ENCODE measurements around the gene TRIM25.

Gene TRIM25

DNA sequence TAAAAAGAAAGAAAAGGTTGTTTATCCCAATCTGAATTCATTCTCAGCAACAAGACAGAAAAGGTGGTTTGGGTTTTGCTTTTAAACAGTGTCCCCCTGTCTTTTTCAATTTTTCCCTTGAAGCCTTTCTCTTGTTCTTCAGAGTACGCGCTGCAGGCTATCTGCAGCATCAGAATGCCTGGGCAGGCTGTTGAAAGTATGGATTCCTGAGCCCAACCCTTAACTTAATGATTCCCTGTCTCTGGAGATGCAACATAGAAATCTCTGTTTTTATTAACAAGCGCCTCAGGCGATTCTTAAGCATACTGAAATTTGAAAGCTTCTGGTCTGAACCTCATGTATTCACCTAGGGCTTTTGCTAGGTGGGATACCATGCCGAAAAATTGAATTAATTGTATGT lies 47.8 kb downstream of the TRIM25 start:
- DNase-seq (ENCODE audit: low read depth): no peak

DNA sequence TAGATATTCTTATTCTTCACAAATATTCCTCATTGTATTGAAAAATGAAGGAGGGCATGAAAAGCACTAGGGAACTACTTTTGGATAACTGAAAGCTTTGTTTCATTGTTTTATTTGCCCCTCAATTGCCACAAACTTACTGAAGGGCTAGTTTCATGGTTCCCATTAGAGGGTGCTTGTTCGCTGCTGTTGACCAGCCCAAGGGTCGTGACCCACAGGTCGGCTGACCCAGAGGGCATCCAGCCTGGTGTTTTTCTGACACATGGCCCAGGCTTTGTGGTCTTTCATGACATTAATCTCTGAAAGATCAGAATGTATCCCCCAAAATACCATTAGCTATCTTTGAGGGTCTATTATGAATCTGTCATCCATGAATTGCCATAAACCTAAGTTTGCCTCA lies 49.9 kb downstream of the TRIM25 start:
- no peak for DNase-seq (ENCODE audit: low read depth)

DNA sequence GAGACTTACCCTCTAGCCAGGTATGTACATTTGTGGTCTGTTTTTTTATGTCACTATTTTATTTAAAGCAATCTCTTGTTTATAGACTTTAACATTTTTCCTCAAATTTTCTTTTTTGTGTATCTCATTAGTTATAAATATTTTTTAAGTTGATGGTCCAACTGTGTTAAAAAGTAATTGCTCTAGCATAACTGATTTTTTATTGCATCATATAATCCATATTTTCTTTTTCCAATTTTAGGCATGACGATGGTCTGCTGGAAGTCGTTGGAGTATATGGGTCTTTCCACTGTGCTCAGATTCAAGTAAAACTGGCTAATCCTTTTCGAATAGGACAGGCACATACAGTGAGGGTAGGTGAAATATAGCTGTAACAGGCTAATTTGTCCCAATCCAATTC lies 52.0 kb downstream of the TRIM25 start:
- no peak for DNase-seq (ENCODE audit: low read depth)

DNA sequence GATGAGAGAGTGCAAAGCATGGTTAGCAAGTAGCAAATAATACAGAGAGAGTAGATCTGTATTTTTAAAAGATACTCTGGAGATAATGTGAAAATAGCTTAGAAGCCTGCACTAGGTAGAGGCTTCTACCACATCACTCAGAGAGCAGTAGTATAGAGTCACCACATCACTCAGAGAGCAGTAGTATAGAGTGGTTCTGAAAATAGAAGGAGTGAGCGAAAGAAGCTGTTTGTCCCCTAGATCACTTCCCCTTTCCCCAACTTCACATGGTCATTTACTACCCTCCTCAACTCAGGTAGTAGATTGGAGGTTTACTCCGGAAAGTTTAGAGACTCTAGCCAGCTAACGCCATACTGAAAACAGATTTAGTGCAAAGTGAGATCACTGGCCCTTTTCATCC lies 62.8 kb downstream of the TRIM25 start:
- no peak for DNase-seq (ENCODE audit: low read depth)

DNA sequence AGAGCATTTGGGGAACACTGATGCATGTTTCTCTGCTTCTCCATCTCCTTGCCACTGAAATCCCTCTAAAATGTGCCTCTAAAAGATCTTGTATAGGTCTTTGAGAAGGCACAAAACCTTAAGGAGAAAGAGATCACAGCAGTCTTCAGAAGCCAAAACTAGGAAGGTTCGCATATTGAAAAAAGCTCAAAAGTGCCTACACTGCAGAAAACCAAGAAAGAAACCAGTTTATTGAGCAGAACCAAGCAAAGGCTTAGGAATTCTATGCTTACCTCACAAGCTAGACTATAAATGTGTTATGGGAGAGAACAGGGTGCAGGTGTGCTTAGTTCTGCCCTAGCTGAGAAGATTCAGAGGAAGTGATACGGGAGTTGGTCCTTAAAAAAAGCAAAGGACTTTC lies 63.3 kb downstream of the TRIM25 start:
- no peak for DNase-seq (ENCODE audit: low read depth)

DNA sequence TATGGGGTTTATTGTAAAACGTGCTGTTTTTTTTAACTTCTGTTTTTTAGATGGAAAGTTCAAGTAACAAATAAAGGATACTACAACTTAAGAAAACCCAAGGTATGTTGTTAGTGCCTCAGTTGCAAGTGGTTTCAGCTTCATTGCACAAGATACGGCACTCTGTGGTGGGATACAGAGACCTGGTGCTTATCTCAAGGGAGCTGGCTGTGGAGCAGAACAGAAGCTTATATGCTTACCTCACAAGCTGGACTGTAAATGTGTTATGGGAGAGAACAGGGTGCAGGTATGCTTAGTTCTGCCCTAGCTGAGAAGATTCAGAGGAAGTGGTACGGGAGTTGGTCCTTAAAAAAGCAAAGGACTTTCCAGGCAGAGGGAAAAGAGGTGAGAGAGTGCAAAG lies 64.7 kb downstream of the TRIM25 start:
- no peak for DNase-seq (ENCODE audit: low read depth)

DNA sequence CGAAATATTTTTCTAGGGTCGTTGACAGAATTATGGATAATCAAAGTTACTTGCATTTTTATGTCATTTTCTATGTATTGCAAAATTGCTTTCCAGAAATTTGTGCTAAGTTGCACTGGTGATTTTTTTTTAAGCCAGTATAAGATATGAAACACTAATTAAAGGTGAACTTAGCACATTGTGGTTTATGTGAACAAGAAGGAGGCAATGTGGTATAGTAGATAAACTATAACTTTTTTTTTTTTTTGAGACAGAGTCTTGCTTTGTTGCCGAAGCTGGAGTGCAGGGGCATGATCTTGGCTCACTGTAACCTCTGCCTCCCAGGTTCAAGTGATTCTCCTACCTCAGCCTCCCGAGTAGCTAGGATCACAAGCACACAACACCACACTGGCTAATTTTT lies 66.7 kb downstream of the TRIM25 start:
- DNase-seq (ENCODE audit: low read depth): no peak

DNA sequence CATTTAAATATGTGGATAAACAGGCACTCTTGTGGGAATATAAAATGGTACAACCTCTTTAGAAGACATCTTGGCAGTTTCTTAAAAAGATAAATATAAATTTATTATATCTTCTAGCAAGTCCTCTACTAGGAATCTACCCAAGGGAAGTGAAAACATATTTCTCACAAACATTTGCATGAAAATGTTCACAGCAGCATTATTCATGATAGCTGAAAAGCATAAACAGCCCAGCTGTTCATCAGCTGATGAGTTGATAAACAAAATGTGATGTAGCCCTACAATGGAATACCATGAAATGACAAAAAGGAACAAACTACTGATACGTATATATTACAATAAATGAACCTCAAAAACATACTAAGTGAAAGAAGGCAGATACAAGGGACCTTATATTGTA lies 67.9 kb downstream of the TRIM25 start:
- no peak for DNase-seq (ENCODE audit: low read depth)

DNA sequence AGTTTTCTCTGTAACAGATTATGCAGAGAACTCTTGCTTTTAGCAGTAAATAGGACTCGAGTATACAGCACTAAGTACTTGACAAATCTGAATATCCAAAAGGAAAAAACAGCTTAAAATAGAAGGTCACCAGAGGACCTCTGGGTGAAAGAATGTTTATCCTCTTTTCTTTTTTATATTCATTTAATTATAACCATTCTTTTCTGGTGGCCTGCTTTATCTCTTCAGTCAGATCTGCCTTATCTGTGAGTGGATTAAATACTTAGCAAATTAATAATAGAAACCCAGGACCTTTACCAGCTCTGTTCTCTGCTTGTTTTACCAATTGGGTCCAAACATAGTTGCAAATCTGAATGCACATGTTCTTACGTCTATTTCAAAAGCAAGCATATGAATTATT lies 71.3 kb downstream of the TRIM25 start:
- no peak for DNase-seq (ENCODE audit: low read depth)

DNA sequence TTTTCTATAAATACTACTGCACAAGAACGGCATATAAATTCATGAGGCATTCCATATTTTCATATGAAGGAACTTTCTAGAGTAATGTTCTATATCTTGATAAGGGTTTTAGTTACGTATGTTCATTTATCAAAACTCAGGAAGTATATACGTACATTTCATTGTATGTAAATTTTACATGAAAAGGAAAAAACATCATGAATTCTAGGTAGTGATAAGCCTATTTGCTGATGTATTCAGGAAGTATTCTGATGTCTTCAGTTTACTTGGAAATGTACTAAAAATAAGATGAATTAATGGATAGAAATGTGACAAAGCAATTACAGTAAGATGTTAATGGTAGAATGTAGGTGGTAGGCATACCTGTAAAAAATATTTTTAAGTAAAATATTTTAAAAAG lies 75.2 kb downstream of the TRIM25 start:
- DNase-seq (ENCODE audit: low read depth): no peak
